Measurements from ENCODE around the gene DOP1B. TPM values are rescaled to one million over a fixed set of nuclear protein-coding genes. Genes with fewer than 3 reads are reported as not detected.

DOP1B gene
- total RNA-seq, 2 donors from 2014 or later, result 7.8 to 8.0 TPM

GRCh38 chr21:36124395-36124794, 32.2 kb upstream of the DOP1B start:
- H3K9me3 ChIP-seq (ENCODE audit: control insufficient read depth, low read length), result no peaks in the 10 kb centered on the region
- Mint-ChIP-seq H3K4me1 (peaks cover 22% of the 10 kb centered on the region), H3K27me3 (ENCODE audit: insufficient read depth) (peaks cover 3% of the 10 kb centered on the region), H3K27ac (no peak overlapping the region), H3K36me3 (ENCODE audit: low read depth) (no peaks in the 10 kb centered on the region), H3K4me3 (no peak overlapping the region), H3K9me3 (no peaks in the 10 kb centered on the region)
- no peak overlapping the region for H3K4me3 ChIP-seq (ENCODE audit: low read length)
- DNase-seq, result peak; percentile 7
- 94% methylated on average over 2 of the region's 2 CpGs for WGBS, 2 experiments (ENCODE audit: insufficient coverage in 1 of 2, insufficient read length in 1 of 2)
- H3K27me3 ChIP-seq (ENCODE audit: control insufficient read depth, insufficient read depth, low read length, poor library complexity, severe bottlenecking), result no peaks in the 10 kb centered on the region
- no peak overlapping the region for H3K9ac ChIP-seq (ENCODE audit: extremely low read depth, low read length, poor library complexity, severe bottlenecking)
- no peak overlapping the region for H3K27ac ChIP-seq (ENCODE audit: low read depth, low read length)
- TF ChIP-seq, protein P1, sequence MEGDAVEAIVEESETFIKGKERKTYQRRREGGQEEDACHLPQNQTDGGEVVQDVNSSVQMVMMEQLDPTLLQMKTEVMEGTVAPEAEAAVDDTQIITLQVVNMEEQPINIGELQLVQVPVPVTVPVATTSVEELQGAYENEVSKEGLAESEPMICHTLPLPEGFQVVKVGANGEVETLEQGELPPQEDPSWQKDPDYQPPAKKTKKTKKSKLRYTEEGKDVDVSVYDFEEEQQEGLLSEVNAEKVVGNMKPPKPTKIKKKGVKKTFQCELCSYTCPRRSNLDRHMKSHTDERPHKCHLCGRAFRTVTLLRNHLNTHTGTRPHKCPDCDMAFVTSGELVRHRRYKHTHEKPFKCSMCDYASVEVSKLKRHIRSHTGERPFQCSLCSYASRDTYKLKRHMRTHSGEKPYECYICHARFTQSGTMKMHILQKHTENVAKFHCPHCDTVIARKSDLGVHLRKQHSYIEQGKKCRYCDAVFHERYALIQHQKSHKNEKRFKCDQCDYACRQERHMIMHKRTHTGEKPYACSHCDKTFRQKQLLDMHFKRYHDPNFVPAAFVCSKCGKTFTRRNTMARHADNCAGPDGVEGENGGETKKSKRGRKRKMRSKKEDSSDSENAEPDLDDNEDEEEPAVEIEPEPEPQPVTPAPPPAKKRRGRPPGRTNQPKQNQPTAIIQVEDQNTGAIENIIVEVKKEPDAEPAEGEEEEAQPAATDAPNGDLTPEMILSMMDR (conservative IDR thresholded peaks at IDR 0.05), result no peak
- H3K36me3 ChIP-seq (ENCODE audit: control insufficient read depth, insufficient read depth, low read length), result no peaks in the 10 kb centered on the region
- H3K4me1 ChIP-seq (ENCODE audit: control insufficient read depth, insufficient read depth, low read length), result no peaks in the 10 kb centered on the region

DNA sequence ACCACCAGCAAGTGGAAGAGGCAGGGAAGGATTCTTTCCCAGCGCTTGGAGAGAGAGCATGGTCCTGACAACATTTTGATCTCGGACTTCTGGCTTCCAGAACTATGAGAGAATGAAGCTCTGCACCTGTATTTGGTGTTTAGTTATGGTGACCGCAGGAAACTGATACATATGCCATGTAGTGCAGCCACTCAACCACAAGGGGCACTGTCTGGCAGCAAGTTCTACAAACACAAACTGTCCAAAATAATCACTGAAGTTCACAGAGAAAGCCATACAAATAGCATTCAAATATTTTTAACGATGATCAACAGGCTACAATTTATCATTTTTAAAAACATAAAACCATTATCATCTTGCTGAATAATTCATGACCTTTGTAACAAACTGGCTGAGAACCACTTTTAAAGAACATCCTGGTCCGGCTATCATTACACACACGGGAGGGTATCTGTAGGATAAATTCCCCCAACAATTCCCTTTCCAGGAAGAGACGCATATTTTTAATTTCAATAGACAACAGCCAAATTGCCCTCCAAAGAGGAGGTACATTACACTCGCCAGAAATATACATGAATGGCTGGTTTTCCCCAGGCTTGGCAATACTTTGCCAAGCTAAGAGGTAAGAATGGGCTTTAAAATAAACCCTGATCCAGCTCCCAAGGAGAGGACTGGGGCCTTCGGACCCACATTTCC, 31.0 kb upstream of the DOP1B start:
- H3K9ac ChIP-seq (ENCODE audit: extremely low read depth, low read length, poor library complexity, severe bottlenecking), result no peak overlapping the region
- Mint-ChIP-seq H3K27ac (no peak overlapping the region), H3K9me3 (no peaks in the 10 kb centered on the region), H3K27me3 (ENCODE audit: insufficient read depth) (peaks cover 6% of the 10 kb centered on the region), H3K4me1 (peaks cover 22% of the 10 kb centered on the region), H3K4me3 (no peak overlapping the region), H3K36me3 (ENCODE audit: low read depth) (no peaks in the 10 kb centered on the region)
- no peaks in the 10 kb centered on the region for H3K4me1 ChIP-seq (ENCODE audit: control insufficient read depth, insufficient read depth, low read length)
- H3K27ac ChIP-seq (ENCODE audit: low read depth, low read length), result no peak overlapping the region
- H3K9me3 ChIP-seq (ENCODE audit: control insufficient read depth, low read length), result no peaks in the 10 kb centered on the region
- no peak overlapping the region for H3K4me3 ChIP-seq (ENCODE audit: low read length)
- TF ChIP-seq, protein P1 (conservative IDR thresholded peaks at IDR 0.05), result peak; percentile 89
- peaks cover 2% of the 10 kb centered on the region for H3K27me3 ChIP-seq (ENCODE audit: control insufficient read depth, insufficient read depth, low read length, poor library complexity, severe bottlenecking)
- DNase-seq, result peak; percentile 79
- 52 to 55% methylated on average over 6 to 9 of the region's 9 CpGs for WGBS, 2 experiments (ENCODE audit: insufficient coverage in 1 of 2, insufficient read length in 1 of 2)
- H3K36me3 ChIP-seq (ENCODE audit: control insufficient read depth, insufficient read depth, low read length), result no peaks in the 10 kb centered on the region

- H3K27ac ChIP-seq (ENCODE audit: low read depth, low read length), result no peak overlapping the region
- no peak overlapping the region for H3K4me3 ChIP-seq (ENCODE audit: low read length)
- H3K9me3 Mint-ChIP-seq, result no peaks in the 10 kb centered on the region
- H3K27ac Mint-ChIP-seq, result no peak overlapping the region
- H3K27me3 ChIP-seq (ENCODE audit: control insufficient read depth, insufficient read depth, low read length, poor library complexity, severe bottlenecking), result peaks cover 7% of the 10 kb centered on the region
- H3K9ac ChIP-seq (ENCODE audit: extremely low read depth, low read length, poor library complexity, severe bottlenecking), result no peak overlapping the region
- DNase-seq, result no peak
- H3K36me3 ChIP-seq (ENCODE audit: control insufficient read depth, insufficient read depth, low read length), result no peaks in the 10 kb centered on the region
- H3K9me3 ChIP-seq (ENCODE audit: control insufficient read depth, low read length), result no peaks in the 10 kb centered on the region
- peaks cover 22% of the 10 kb centered on the region for H3K4me1 Mint-ChIP-seq
- no peaks in the 10 kb centered on the region for H3K36me3 Mint-ChIP-seq (ENCODE audit: low read depth)
- TF ChIP-seq, protein P1 (conservative IDR thresholded peaks at IDR 0.05), result no peak
- peaks cover 12% of the 10 kb centered on the region for H3K27me3 Mint-ChIP-seq (ENCODE audit: insufficient read depth)
- H3K4me1 ChIP-seq (ENCODE audit: control insufficient read depth, insufficient read depth, low read length), result no peaks in the 10 kb centered on the region
- no peak overlapping the region for H3K4me3 Mint-ChIP-seq
Observed at GRCh38 chr21:36126208-36126565, 30.4 kb upstream of the DOP1B start.

Data from endodermal cell (in vitro differentiated cells).